HepG2 (cell line): ENCODE results near the gene CIART. TPM values are rescaled to one million over a fixed set of nuclear protein-coding genes. Genes with fewer than 3 reads are reported as not detected.

Experiments used
- ATAC-seq: fragments of 200-7000 bp; cut with Tn5 transposase; 3 replicates; pipeline ENCODE4 v1.9.1; 2020; ENCODE audit warnings: mild to moderate bottlenecking, moderate library complexity
- BruUV-seq: library from RNA; stranded (reverse); fragments of 400-500 nt; replicated peaks from 2 replicates; lab custom pipeline; 2021; lab: Mats Ljungman, UMichigan
- CTCF ChIA-PET: fragments of 300-600 bp; formaldehyde crosslinking; extraction: SDS; loops from one replicate; lab custom pipeline; 2021; ENCODE audit warnings: low total read pairs, inconsistent platforms, low intra/inter-chr PET ratio; lab: Yijun Ruan, JAX
- POLR2A ChIA-PET: fragments of 350-600 bp; sonication (Branson Sonifier 250); formaldehyde crosslinking; loops from one replicate; lab custom pipeline; 2020; ENCODE audit warnings: antibody characterized with exemption, inconsistent platforms; lab: Yijun Ruan, JAX
- DNase-seq: peaks from one replicate; pipeline ENCODE4 v3.0.0-alpha.2; 2015; ENCODE audit warnings: low spot score
- FAIRE-seq: peaks from 3 replicates; lab custom pipeline; 2011; peaks lifted over from hg19 to GRCh38; lab: Jason Lieb, UNC
- H2AFZ ChIP-seq: one replicate; pipeline ENCODE4 v1.6.1; 2011; ENCODE audit warnings: low read length, inconsistent platforms
- H3K27ac ChIP-seq: fragments of 300-600 bp; 3 replicates; pipeline ENCODE4 v1.8.0; 2011; ENCODE audit warnings: mixed run types, mild to moderate bottlenecking, mixed read lengths, low read length, inconsistent platforms; ENCODE audit not compliant: insufficient read depth; ENCODE audit errors: extremely low read length
- H3K27me3 ChIP-seq, 2 experiments: fragments of 200-600 bp in 1 of 2; 2 replicates in 1 of 2; 3 replicates in 1 of 2; pipeline versions ENCODE4 v1.6.0 to v1.8.0; 2011; ENCODE audit warnings: low read length in 2 of 2, mild to moderate bottlenecking in 2 of 2, moderate library complexity in 2 of 2, inconsistent platforms in 1 of 2; ENCODE audit not compliant: insufficient read depth in 2 of 2, control insufficient read depth in 1 of 2
- H3K36me3 ChIP-seq, 2 experiments: fragments of 200-600 bp in 1 of 2; replicated peaks in 1 of 2; 2 replicates in 1 of 2; 3 replicates in 1 of 2; pipeline versions ENCODE4 v1.5.1 to v1.8.0; 2011; ENCODE audit warnings: low read length in 2 of 2, inconsistent platforms in 1 of 2; ENCODE audit not compliant: insufficient read depth in 2 of 2, control insufficient read depth in 1 of 2
- H3K4me1 ChIP-seq: 2 replicates; pipeline ENCODE4 v1.5.1; 2012; ENCODE audit warnings: low read length, inconsistent platforms; ENCODE audit not compliant: insufficient read depth
- H3K4me2 ChIP-seq: 2 replicates; pipeline ENCODE4 v1.6.0; 2011; ENCODE audit warnings: low read depth, low read length, inconsistent platforms
- H3K4me3 ChIP-seq, 3 experiments: fragments of 200-600 bp in 1 of 3; sonication (generic), shearing (Covaris generic) in 1 of 3; replicated peaks in 1 of 3; 2 replicates each; pipeline ENCODE4 v1.5.1; 2011 to 2016; ENCODE audit warnings: low read length in 3 of 3, inconsistent platforms in 2 of 3, low read depth in 2 of 3, mild to moderate bottlenecking in 2 of 3, control low read depth in 1 of 3, mixed read lengths in 1 of 3; ENCODE audit not compliant: insufficient read depth in 1 of 3
- H3K79me2 ChIP-seq: one replicate; pipeline ENCODE4 v1.6.1; 2011; ENCODE audit warnings: low read length, inconsistent platforms; ENCODE audit not compliant: insufficient read depth
- H3K9ac ChIP-seq: 2 replicates; pipeline ENCODE4 v1.6.0; 2011; ENCODE audit warnings: mild to moderate bottlenecking, low read depth, low read length, inconsistent platforms; ENCODE audit not compliant: insufficient read depth
- H3K9me3 ChIP-seq: 2 replicates; pipeline ENCODE4 v1.5.1; 2012; ENCODE audit warnings: mild to moderate bottlenecking, low read length
- H4K20me1 ChIP-seq: 2 replicates; pipeline ENCODE4 v1.6.0; 2011; ENCODE audit warnings: inconsistent platforms, mild to moderate bottlenecking, low read length, moderate library complexity; ENCODE audit not compliant: insufficient read depth
- ASH2L ChIP-seq: fragments of 300-600, 200-600 bp; sonication (generic); IDR thresholded peaks from 2 replicates; pipeline ENCODE4 v1.7.0; 2017; ENCODE audit warnings: low read depth, mild to moderate bottlenecking, moderate library complexity, mixed read lengths, low read length; ENCODE audit not compliant: insufficient read length
- ELF3 ChIP-seq: IDR thresholded peaks from 2 replicates; pipeline ENCODE4 v1.6.1; 2016; ENCODE audit warnings: missing genetic modification reagents, missing compliant biosample characterization
- HNRNPH1 ChIP-seq: fragments of 200-400 bp; formaldehyde crosslinking; optimal IDR thresholded peaks from 2 replicates; pipeline ENCODE3; 2017; ENCODE audit warnings: mild to moderate bottlenecking, low read depth, low read length
- IRF2 ChIP-seq: IDR thresholded peaks from 2 replicates; pipeline ENCODE4 v1.6.1; 2018; ENCODE audit warnings: missing genetic modification reagents, missing compliant biosample characterization
- KLF13 ChIP-seq: sonication (generic); formaldehyde crosslinking; IDR thresholded peaks from 2 replicates; pipeline ENCODE4 v1.4.0; 2020; ENCODE audit warnings: mild to moderate bottlenecking, missing genetic modification reagents
- NR2C2 ChIP-seq: sonication (generic); formaldehyde crosslinking; IDR thresholded peaks from 2 replicates; pipeline ENCODE4 v1.4.0; 2020; ENCODE audit warnings: missing genetic modification reagents, mild to moderate bottlenecking, moderate library complexity, borderline replicate concordance
- PAX8 ChIP-seq: sonication (generic); formaldehyde crosslinking; IDR thresholded peaks from 2 replicates; pipeline ENCODE4 v1.8.0; 2022; ENCODE audit warnings: mild to moderate bottlenecking, missing genetic modification reagents, borderline replicate concordance
- RFXAP ChIP-seq: sonication (generic); formaldehyde crosslinking; IDR thresholded peaks from 2 replicates; pipeline ENCODE4 v1.4.0; 2020; ENCODE audit warnings: missing genetic modification reagents, borderline replicate concordance
- SOX6 ChIP-seq, 2 experiments: fragments of 450-650 bp in 1 of 2; sonication (generic) in 1 of 2; formaldehyde crosslinking in 1 of 2; IDR thresholded peaks; 2 replicates each; pipeline versions ENCODE4 v1.4.0 to v1.6.1; 2017 to 2020; ENCODE audit warnings: antibody characterized with exemption in 1 of 2, mild to moderate bottlenecking in 1 of 2, missing genetic modification reagents in 1 of 2
- SP4 ChIP-seq: sonication (generic); formaldehyde crosslinking; IDR thresholded peaks from 2 replicates; pipeline ENCODE4 v1.8.1; 2023; ENCODE audit warnings: mild to moderate bottlenecking, missing genetic modification reagents
- SRY ChIP-seq: sonication (generic); formaldehyde crosslinking; IDR thresholded peaks from 2 replicates; pipeline ENCODE4 v1.8.0; 2022; ENCODE audit warnings: mild to moderate bottlenecking, missing genetic modification reagents
- ZNF776 ChIP-seq: sonication (generic); formaldehyde crosslinking; IDR thresholded peaks from 2 replicates; pipeline ENCODE4 v1.4.0; 2020; ENCODE audit warnings: mild to moderate bottlenecking, missing genetic modification reagents
- ZNF879 ChIP-seq: sonication (generic); formaldehyde crosslinking; IDR thresholded peaks from 2 replicates; pipeline ENCODE4 v1.8.1; 2023; ENCODE audit warnings: missing genetic modification reagents
- WGBS: methylation state at CpG from one replicate; pipeline ENCODE4 v1.1.6; 2017; ENCODE audit warnings: low lambda C conversion rate; 5-methylcytosine and 5-hydroxymethylcytosine counted together
- in situ Hi-C: cut with HindIII; loops from 2 replicates; pipeline ENCODE4 v1.10.0; 2017; ENCODE audit warnings: low pct_unique_long_range_greater_than_20kb; ENCODE audit not compliant: extremely low pct_ligation_motif_present
- intact Hi-C: fragments of 100-400 bp; cut with micrococcal nuclease; formaldehyde crosslinking; loops from one replicate; pipeline ENCODE4 v1.10.0; 2022; ENCODE audit not compliant: unreplicated experiment
- polyA plus RNA-seq, 8 experiments: library from polyadenylated mRNA; depleted of rRNA in 3 of 8; stranded (reverse) in 7 of 8; unstranded in 1 of 8; fragments of >200 nt; fragmentation: Illumina TruSeq in 4 of 8; extraction: Trizol in 4 of 8; gene quantifications; 2 replicates each; pipeline versions ENCODE4 v1.2.1 to v1.2.3, GENCODE V29; 2011 to 2016; ENCODE audit warnings: low read depth in 4 of 8, missing spikeins in 1 of 8, mixed read lengths in 1 of 8; ENCODE audit not compliant: insufficient read depth in 1 of 8
- total RNA-seq, 5 experiments: library from RNA; depleted of rRNA; stranded (reverse); fragments of >200 nt; fragmentation: Illumina TruSeq; extraction: Trizol; gene quantifications; 2 replicates each; pipeline ENCODE4 v1.2.3, GENCODE V29; 2016; ENCODE audit warnings: low read depth in 1 of 5
- TF ChIP-seq, protein P1 (sequence below): sonication (generic); formaldehyde crosslinking; IDR thresholded peaks from 2 replicates; pipeline ENCODE4 v1.8.0; 2022; ENCODE audit warnings: missing genetic modification reagents, mild to moderate bottlenecking, borderline replicate concordance
- TF ChIP-seq, protein P2 (sequence below): sonication (generic); formaldehyde crosslinking; IDR thresholded peaks from 2 replicates; pipeline ENCODE4 v1.4.0; 2020; ENCODE audit warnings: low read depth, mild to moderate bottlenecking, missing genetic modification reagents
- TF ChIP-seq, protein P3 (sequence below): sonication (generic); formaldehyde crosslinking; IDR thresholded peaks from 2 replicates; pipeline ENCODE4 v1.4.0; 2020; ENCODE audit warnings: missing genetic modification reagents, mild to moderate bottlenecking, borderline replicate concordance

The CIART gene
- total and polyA plus RNA-seq, 2 of the 13 experiments (the other 11 are each of a cell fraction or from before 2014, with no cell fraction given), result 0.58 TPM; not detected in 1

DNA sequence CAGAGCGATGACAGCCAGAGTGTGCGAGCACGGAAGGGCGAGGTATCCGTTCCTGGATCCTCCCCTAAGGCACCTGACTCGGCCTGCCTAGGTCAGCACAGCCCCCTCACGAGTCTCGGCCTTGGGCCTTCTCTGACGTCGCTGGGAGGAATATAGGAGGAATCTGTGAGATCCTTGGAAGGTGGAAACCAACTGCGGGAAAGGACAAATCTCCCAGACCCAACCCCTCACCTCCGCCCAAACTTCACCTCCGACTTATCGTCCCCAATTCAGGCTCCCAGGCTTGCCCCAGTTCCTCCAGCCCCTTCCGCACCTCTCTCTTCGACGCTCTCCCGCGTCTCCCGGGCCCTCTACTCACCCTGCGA is 14.0 kb upstream of the CIART start (continued):
- TF ChIP-seq SRY (CRISPR knock-in tag), result peak; percentile 61; the same call in 1 of the 2 replicates
- 0 out of 2 replicates have a peak, but pooled peaks have one; percentile 16 for TF ChIP-seq ZNF776 (CRISPR knock-in tag)
- no peak for TF ChIP-seq SP4 (CRISPR knock-in tag)
- 0 out of 2 replicates have a peak, but pooled peaks have one; percentile 58 for TF ChIP-seq KLF13
- TF ChIP-seq PAX8 (CRISPR knock-in tag), result peak; percentile 61; the same call in 1 of the 2 replicates

DNA sequence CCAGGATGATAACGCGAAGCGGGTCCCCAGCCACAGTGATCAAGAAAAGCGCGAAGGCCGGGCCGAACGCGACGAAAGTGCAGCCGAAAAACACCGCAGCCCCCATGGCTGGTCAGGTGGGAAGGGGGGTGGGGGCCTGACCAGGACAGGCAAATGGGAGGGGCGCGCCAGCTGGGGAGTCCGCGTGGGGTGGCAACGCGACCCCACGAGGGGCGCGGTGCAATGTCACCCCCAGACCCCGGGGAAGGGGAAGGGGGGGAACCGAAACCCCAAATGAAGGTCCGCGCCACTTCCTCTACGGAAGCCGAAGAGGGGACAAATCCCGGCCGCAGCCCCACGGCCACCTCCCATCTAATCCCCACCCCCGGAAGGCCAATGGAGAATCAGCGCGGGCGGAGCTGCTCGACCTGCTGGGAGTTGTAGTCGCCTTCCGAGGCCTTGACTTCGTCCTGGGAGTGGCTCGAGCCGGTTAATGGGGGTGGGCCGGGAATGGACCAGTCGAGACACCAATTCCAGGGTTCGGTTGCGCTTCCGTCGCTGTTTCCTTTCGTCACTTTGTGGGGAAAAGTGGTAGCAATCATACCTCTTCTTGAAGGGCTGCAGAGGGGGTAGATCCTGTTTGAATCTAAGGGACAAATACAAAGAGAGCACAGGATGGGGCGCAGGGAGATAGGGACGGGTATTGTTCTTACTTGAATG is 13.5 kb upstream of the CIART start, which contains the start of gene APH1A:
APH1A (minus strand) TSS at position 312 of the 699 bp plus-strand sequence; CDS start at position 106, 206 bp downstream.
- Histone ChIP-seq H3K4me1 (peaks cover 24% of the 10 kb centered on the region), H3K4me3 (peak within 1 kb of the TSS; percentile 88), H3K27ac (peak within 1 kb of the TSS; percentile 66), H3K27me3 (no peaks in the 10 kb centered on the region), H3K36me3 (peaks cover 7 to 26% of the 10 kb centered on the region in 2 experiments; a peak in 4 of 5 replicates), H3K9me3 (no peaks in the 10 kb centered on the region), H3K9ac (peak within 1 kb of the TSS; percentile 87), H4K20me1 (no peaks in the 10 kb centered on the region), H2AFZ (peak within 1 kb of the TSS; percentile 73), H3K79me2 (peaks cover 21% of the 10 kb centered on the region), H3K4me2 (peak within 1 kb of the TSS; percentile 86)
- intact Hi-C loops, result no loop called here
- in situ Hi-C loops, result no loop called here
- no TSS peak for BruUV-seq
- FAIRE-seq, result peak; percentile 88
- ChIA-PET POLR2A (interaction anchor here (1.0 to 2.1 kb wide), 5 partner anchors 10 to 96 kb away, joined by 7 to 32 read pairs (median 10); partner anchors contain the start of genes CA14, PRPF3 and RPRD2), CTCF (interaction anchor here (1.3 kb wide), 1 partner anchor 14 kb away, joined by 3 read pairs; no protein-coding TSS in a partner anchor)
- ATAC-seq, result peak; percentile 99
- 5% methylated on average over 32 of the region's 49 CpGs for WGBS
- peak; percentile 92 for DNase-seq
- peak; percentile 79 for TF ChIP-seq NR2C2 (CRISPR knock-in tag)
- TF ChIP-seq, protein P1, sequence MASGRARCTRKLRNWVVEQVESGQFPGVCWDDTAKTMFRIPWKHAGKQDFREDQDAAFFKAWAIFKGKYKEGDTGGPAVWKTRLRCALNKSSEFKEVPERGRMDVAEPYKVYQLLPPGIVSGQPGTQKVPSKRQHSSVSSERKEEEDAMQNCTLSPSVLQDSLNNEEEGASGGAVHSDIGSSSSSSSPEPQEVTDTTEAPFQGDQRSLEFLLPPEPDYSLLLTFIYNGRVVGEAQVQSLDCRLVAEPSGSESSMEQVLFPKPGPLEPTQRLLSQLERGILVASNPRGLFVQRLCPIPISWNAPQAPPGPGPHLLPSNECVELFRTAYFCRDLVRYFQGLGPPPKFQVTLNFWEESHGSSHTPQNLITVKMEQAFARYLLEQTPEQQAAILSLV (CRISPR knock-in tag), result no peak
- TF ChIP-seq HNRNPH1, result no peak
- TF ChIP-seq, protein P2, sequence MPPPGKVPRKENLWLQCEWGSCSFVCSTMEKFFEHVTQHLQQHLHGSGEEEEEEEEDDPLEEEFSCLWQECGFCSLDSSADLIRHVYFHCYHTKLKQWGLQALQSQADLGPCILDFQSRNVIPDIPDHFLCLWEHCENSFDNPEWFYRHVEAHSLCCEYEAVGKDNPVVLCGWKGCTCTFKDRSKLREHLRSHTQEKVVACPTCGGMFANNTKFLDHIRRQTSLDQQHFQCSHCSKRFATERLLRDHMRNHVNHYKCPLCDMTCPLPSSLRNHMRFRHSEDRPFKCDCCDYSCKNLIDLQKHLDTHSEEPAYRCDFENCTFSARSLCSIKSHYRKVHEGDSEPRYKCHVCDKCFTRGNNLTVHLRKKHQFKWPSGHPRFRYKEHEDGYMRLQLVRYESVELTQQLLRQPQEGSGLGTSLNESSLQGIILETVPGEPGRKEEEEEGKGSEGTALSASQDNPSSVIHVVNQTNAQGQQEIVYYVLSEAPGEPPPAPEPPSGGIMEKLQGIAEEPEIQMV, result no peak
- TF ChIP-seq ZNF879 (CRISPR knock-in tag), result peak; percentile 62; the same call in 1 of the 2 replicates
- no peak for TF ChIP-seq SOX6 (IDR thresholded peaks at IDR 0.05)
- TF ChIP-seq SOX6 (CRISPR knock-in tag; IDR thresholded peaks at IDR 0.05), result peak; percentile 57
- TF ChIP-seq ASH2L, result peak; percentile 97
- TF ChIP-seq, protein P3, sequence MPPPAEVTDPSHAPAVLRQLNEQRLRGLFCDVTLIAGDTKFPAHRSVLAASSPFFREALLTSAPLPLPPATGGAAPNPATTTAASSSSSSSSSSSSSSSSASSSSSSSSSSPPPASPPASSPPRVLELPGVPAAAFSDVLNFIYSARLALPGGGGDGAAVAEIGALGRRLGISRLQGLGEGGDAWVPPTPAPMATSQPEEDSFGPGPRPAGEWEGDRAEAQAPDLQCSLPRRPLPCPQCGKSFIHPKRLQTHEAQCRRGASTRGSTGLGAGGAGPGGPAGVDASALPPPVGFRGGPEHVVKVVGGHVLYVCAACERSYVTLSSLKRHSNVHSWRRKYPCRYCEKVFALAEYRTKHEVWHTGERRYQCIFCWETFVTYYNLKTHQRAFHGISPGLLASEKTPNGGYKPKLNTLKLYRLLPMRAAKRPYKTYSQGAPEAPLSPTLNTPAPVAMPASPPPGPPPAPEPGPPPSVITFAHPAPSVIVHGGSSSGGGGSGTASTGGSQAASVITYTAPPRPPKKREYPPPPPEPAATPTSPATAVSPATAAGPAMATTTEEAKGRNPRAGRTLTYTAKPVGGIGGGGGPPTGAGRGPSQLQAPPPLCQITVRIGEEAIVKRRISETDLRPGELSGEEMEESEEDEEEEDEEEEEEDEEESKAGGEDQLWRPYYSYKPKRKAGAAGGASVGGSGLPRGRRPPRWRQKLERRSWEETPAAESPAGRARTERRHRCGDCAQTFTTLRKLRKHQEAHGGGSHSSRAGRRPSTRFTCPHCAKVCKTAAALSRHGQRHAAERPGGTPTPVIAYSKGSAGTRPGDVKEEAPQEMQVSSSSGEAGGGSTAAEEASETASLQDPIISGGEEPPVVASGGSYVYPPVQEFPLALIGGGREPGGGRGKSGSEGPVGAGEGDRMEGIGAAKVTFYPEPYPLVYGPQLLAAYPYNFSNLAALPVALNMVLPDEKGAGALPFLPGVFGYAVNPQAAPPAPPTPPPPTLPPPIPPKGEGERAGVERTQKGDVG, result 0 out of 2 replicates have a peak, but pooled peaks have one; percentile 48
- TF ChIP-seq RFXAP (CRISPR knock-in tag), result peak; percentile 51; the same call in 1 of the 2 replicates
- TF ChIP-seq IRF2 (CRISPR knock-in tag), result peak; percentile 98
- TF ChIP-seq ELF3 (CRISPR knock-in tag), result peak; percentile 27; the same call in 1 of the 2 replicates
